Measurements from ENCODE around the gene SLC5A8.
"Not testable (repeated sequence)": the region's sequence is repeated elsewhere in the genome, so short reads cannot be mapped to it uniquely, and the experiment has no call there.

The SLC5A8 gene

GRCh38 chr12:101166866-101167265 lies 43.2 kb downstream of the SLC5A8 start:
- DNase-seq = no peak

GRCh38 chr12:101165319-101165718 lies 44.7 kb downstream of the SLC5A8 start:
- DNase-seq = no peak

GRCh38 chr12:101145777-101146431 lies 64.1 kb downstream of the SLC5A8 start:
- not testable (repeated sequence) for DNase-seq

- DNase-seq = no peak
Observed at GRCh38 chr12:101127521-101128219, 82.4 kb downstream of the SLC5A8 start.

- DNase-seq = no peak
Observed at GRCh38 chr12:101117842-101118241, 92.2 kb downstream of the SLC5A8 start.

GRCh38 chr12:101116911-101117310 lies 93.1 kb downstream of the SLC5A8 start:
- no peak for DNase-seq

GRCh38 chr12:101115326-101115725 lies 94.7 kb downstream of the SLC5A8 start:
- DNase-seq = no peak

- no peak for DNase-seq
Observed at GRCh38 chr12:101111441-101111840, 98.6 kb downstream of the SLC5A8 start.

GRCh38 chr12:101110866-101111265 lies 99.2 kb downstream of the SLC5A8 start:
- DNase-seq = no peak

GRCh38 chr12:101108130-101108529 lies 101.9 kb downstream of the SLC5A8 start:
- DNase-seq = no peak

GRCh38 chr12:101107032-101107763 lies 102.8 kb downstream of the SLC5A8 start:
- DNase-seq = no peak
